GM19240 (cell line): Measurements from ENCODE around the gene EPN2.
"Not testable (repeated sequence)": the region's sequence is repeated elsewhere in the genome, so short reads cannot be mapped to it uniquely, and the experiment has no call there.

ENCODE experiments used
- DNase-seq: peaks from one replicate; pipeline ENCODE4 v3.0.0; 2011; ENCODE audit warnings: low spot score; ENCODE audit not compliant: insufficient read length

EPN2 gene

DNA sequence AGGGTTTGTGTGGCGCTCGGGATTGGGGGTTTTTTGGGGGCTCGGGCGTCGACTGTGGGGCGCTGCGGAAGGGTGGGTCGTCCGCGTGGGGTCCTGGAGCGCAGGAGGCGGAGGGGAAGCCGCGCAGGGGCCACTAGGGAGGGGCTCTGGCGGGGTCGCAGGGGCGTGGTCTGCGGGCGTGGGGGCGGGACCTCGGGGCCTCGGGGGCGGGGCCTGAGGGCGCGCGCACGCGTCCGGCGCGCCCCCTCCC is at the start of gene EPN2:
Gene EPN2 (plus strand): TSS at position 228 of the 250 bp plus-strand sequence. CDS start 45,754 bp downstream, outside the sequence.
- DNase-seq = not testable (repeated sequence)

DNA sequence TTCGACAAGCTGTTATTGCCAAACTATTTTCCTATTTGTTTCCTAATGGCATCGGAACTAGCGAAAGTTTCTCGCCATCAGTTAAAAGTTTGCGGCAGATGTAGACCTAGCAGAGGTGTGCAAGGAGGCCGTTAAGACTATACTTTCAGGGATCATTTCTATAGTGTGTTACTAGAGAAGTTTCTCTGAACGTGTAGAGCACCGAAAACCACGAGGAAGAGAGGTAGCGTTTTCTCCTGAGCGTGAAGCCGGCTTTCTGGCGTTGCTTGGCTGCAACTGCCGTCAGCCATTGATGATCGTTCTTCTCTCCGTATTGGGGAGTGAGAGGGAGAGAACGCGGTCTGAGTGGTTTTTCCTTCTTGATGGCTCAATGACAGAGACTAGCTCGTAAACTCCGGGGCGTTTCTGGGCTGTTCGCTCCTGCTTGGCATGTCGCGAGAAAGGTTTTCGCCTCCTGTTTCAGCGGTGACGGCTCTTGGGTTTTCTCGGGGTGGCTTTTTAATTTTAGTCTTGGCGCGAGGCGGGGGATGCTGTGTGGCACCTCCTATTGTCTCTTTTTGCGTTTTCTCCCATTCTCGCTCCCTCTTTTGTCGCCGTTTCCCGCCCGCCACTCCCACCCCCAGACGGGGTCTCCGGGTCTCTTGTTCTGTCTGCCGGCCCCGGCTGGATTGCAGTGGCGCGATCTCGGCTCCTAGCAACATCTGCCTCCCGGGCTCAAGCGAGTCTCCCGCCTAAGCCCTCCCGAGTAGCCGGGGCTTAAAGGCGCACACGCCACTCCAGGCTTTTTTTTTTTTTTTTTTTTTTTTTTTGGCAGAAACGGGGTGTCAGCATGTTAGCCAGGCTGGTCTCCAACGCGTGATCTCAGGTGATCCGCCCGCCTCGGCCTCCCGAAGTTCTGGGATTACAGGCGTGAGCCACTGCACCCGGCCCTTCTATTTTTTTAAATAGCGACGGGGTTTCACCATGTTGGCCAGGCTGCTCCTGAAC is 49.0 kb upstream of the EPN2 start:
- DNase-seq = not testable (repeated sequence)

DNA sequence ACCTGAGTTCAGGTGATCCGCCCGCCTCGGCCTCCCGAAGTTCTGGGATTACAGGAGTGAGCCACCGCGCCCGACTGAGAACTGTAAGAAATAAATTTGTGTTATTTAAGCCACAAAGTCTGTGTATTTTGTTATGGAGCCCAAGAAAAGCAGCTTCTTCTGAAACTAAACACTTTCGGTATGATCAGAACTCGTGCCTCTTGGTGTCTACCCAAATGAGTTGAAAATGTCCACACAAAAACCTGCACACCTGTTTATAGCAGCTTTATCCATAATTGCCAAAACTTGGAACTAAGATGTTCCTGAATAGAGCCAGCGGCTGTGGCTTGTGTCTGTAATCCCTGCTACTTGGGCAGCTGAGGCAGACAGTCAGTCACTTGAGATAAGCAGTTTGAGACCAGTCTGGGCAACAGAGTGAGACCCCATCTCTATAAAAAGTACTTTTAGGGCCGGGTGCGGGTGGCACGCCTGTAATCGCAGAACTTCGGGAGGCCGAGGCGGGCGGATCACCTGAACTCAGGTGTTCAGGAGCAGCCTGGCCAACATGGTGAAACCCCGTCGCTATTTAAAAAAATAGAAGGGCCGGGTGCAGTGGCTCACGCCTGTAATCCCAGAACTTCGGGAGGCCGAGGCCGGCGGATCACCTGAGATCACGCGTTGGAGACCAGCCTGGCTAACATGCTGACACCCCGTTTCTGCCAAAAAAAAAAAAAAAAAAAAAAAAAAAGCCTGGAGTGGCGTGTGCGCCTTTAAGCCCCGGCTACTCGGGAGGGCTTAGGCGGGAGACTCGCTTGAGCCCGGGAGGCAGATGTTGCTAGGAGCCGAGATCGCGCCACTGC is 48.1 kb upstream of the EPN2 start:
- DNase-seq = not testable (repeated sequence)

DNA sequence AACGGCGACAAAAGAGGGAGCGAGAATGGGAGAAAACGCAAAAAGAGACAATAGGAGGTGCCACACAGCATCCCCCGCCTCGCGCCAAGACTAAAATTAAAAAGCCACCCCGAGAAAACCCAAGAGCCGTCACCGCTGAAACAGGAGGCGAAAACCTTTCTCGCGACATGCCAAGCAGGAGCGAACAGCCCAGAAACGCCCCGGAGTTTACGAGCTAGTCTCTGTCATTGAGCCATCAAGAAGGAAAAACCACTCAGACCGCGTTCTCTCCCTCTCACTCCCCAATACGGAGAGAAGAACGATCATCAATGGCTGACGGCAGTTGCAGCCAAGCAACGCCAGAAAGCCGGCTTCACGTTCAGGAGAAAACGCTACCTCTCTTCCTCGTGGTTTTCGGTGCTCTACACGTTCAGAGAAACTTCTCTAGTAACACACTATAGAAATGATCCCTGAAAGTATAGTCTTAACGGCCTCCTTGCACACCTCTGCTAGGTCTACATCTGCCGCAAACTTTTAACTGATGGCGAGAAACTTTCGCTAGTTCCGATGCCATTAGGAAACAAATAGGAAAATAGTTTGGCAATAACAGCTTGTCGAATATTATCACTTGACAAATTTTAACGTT is 47.3 kb upstream of the EPN2 start:
- DNase-seq = not testable (repeated sequence)

DNA sequence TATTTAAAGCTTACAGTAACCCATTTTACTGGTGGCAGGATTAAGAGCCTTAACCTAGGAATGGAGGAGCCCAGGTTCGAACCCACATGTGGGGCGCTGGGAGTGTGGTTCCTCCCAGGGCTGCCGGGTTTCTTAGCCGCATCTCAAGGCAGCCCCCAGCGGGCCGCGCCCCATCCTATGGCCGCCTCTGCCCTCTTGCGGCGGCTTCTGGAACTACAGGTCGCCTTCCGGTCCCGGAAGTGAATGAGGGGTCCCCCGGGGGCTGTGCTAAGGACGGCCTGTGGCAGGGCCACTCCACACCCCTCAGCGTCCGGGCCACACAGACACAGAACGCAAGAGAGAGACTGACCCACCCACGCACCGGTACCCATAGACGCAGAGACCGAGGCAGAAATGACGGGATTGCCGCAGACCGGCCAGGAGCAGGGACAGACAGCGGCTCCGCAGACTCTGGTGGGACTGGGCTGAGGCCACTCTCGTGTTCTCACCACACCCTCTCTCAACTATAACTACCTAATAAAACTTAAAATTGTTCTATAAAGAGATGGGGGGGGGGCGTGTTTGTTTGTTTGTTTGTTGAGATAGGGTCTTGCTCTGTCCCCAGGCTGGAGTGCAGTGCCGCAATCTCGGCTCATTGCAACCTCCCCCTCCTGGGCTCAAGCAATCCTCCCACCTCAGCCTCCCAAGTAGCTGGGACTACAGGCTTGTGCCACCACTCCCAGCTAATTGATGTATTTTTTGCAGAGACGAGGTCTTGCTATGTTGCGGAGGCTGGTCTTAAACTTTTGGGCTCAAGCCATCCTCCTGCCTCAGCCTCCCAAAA is 40.6 kb upstream of the EPN2 start:
- DNase-seq = not testable (repeated sequence)

DNA sequence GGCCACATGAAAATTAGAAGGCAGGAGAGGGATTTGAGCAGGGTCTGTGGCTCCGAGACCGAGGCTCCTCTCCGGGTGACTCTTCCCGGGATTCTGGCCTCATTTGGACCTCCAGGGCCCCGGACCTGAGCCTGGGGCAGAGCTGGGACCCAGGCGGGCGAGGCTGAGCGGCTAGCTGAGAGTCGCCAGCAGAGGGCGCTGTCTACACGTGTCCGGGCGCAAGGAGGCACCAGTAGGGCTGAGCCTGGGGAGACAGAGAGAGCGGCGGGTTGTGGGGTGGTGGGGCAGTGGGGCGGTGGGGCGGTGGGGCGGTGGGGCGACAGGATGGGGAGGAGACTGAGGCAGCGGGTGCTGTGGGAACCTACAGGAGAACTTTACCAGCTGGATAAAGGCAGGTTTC is 34.7 kb upstream of the EPN2 start:
- not testable (repeated sequence) for DNase-seq

DNA sequence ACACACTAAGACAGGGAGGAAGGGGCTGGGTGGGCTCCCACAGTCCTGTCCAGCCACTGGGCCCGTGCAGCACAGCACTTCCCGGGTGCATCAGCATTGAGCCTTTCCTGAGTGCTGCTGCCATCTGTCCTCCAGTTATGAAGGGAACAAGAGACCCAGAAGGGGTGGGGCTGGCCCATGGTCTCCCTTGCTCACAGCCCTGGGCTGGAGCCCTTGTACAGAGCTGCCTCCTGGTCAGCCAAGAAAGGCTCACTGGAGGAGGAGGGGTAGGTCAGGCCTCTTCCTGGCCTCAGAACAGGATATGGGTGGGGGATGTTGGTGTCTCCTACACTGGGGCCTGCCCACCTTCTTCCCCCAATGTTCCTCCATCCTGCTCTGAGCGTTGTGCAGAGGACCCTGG is 33.7 kb upstream of the EPN2 start:
- DNase-seq = not testable (repeated sequence)

DNA sequence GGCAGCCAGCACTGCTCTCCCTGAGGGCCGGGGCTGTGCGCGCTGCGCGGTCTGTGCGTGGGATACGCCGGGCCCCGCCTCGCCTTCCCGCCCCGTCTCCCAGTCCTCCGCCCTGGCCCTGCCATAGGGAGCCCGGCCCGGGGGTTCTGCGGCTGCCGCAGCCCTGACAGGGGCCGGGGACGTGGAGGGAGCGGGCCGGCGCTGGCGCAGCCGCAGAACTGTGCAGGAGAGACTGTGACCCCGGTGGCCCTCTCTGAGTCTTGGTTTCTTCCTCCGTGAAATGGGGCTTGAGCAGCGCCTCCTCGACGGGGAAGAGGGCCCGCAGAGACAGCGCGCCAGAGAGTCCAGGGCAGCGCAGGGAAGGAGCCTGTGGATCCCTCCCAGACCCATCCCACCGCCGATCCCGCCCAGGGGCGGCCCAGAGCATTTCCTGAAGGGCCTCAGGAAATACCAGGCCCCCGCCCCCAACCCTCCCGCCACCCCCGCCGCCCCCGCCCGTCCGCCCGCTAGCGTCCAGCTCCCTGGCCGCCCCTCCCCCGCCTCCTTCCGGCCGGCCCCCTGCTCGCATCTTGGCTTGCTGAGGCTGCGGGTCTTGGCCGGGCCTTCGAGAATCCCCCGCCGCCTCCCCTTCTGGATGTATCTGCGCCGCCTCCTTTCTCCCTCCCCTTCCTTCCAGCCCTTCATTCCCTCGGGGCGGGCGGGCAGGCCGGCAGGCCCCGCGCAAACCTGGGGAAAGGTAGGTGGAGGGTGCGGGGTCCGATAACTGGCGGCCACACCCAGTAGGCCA is 21.9 kb upstream of the EPN2 start:
- not testable (repeated sequence) for DNase-seq

DNA sequence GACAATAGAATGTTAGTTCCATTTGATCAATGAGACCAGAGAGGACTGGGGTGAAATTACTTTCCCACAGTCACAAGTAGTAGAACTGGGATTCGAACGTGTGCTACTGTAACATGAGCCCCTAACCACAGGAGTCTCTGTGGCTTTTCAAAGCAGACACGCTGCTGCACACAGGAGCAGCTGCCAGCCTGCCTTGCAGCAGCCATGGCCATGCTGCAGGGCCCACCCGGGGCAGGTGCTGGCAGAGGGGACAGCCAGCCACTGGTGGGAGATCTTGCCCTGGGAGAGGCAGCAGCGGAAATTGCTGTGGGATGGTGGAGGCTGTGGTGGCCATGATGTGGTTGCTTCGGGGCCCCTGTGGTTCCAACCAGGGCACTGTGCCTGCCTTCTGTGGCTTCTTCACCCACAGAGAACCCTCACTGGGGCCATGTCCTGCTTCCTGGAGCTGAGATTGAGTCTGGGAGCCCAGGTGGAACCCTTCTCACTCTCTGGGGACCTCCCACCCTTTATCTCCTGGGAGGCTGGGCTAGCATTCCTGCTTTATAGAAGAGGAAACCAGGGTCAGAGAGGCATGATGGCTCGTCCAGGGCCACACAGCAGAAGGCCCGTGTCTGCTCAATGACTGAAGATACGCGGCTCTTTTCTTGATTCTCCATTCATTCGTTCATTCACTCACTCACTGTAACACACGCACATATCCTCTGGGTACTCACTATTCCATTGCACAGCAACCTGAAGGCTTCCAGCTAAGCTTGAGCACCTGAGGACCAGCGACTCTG is 20.8 kb upstream of the EPN2 start:
- not testable (repeated sequence) for DNase-seq

DNA sequence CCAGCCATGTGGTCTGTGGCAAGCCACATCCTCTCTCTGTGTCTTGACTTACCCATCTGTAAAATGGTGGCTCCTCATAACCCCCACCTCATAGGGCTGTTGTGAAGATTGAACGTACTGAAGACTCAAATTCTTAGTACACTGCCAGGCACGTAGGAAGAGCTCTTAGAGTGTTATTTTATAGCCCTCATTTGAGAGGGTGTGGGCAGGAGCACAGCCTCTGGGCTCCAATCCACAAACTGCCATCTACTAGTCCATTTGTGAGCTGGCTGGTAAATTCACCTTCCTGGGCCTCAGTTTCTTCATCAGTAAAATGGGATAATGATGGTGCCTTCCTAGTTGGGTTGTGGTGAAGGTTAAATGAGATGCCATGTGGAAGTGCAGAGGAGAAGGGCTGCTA is 18.3 kb upstream of the EPN2 start:
- DNase-seq = not testable (repeated sequence)

DNA sequence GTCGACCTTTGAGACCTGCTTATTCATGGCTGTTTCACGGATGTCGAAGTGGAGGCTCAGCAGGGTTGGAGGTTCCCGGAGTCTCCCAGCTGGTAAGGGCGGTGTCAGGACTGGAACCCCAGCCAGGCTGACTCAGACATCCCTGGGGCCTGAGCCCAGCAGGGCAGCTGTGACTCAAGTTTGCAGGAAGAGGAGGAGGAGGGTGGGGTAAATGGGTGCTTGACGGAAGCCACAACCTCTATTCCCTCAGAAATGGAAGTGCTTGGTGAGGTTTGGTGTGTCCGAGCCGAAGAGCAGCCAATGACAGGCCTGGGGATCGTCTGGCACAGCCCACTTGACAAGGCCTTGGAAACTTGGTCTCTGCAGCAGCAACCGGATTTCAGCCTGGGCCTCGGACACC is 17.8 kb upstream of the EPN2 start:
- DNase-seq = not testable (repeated sequence)

DNA sequence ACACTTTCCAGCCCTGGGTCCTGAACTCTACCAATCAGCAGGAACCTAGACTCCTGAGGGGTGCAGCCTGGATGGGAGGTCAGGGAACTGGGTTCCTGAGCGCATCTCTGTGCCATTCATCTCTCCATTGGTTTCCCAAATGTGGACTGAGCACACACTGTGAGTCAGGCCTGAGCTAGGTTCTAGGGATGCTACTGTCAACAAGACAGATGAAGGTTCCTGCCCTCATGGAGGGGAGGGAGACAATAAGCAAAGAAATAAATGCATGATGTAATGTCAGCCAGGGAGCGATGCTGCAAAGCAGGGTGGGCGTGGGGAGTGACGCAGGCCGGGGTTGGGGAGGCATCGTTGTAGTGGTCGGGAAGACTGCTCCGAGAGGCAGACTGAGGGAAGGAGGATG is 17.0 kb upstream of the EPN2 start:
- DNase-seq = not testable (repeated sequence)

DNA sequence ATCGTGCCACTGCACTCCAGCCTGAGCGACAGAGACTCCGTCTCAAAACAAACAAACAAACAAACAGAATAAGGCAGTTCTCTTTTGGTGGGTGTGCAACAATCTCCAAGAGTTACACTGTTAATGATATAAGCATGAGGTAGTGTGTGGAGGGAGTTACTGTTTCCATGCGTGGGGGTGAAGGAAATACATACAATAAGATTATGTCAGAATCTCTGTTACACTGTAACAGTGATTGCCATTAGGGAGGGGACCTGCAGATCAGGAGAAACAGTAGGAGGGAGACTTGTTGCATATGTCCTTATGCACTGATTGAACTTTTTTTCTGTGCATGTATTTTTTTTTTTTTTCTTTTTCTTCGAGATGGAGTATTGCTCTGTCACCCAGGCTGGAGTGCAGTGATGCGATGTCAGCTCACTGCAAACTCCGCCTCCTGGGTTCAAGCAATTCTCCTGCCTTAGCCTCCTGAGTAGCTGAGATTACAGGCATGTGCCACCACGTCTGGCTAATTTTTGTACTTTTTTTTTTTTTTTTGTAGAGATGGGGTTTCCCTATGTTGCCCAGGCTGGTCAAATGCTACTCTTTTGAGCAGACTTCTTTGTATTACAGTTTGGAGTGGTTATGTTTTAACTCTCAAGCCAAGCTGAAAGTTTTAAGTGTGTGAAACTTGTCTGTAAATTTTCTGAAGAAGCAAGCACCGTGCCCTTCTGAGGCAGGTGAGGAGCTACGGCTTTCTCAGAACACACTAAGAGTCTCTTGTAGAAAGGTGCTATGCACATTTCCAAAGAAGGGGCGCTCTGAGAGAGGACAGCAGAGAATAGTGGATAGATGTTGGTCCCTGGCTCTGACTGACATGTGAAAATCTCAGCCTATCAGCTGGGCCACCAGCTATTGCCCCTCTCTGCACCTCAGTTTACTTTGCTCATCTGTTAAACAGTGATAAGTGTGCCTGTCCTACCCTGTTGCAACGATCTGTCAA is 10.3 kb upstream of the EPN2 start:
- DNase-seq = not testable (repeated sequence)

DNA sequence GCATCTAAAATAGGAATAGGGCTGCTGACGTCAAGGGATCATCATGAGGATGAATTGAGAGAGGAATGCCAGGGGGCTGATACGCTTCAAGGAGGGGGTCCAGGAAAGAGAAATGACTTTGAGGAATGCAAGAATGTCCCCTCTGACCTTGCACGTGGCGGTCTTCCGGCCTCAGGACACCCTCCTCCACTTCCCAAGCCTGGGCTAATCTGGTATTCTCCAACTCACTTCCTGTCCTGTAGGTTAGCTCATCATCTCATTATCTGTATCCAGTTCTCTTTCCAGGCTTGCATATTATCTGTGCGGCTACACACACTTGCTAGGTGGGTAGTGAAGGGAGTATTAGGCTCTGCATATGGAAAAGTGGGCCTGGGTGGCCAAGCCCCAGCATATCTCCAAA is 2.5 kb upstream of the EPN2 start:
- not testable (repeated sequence) for DNase-seq

DNA sequence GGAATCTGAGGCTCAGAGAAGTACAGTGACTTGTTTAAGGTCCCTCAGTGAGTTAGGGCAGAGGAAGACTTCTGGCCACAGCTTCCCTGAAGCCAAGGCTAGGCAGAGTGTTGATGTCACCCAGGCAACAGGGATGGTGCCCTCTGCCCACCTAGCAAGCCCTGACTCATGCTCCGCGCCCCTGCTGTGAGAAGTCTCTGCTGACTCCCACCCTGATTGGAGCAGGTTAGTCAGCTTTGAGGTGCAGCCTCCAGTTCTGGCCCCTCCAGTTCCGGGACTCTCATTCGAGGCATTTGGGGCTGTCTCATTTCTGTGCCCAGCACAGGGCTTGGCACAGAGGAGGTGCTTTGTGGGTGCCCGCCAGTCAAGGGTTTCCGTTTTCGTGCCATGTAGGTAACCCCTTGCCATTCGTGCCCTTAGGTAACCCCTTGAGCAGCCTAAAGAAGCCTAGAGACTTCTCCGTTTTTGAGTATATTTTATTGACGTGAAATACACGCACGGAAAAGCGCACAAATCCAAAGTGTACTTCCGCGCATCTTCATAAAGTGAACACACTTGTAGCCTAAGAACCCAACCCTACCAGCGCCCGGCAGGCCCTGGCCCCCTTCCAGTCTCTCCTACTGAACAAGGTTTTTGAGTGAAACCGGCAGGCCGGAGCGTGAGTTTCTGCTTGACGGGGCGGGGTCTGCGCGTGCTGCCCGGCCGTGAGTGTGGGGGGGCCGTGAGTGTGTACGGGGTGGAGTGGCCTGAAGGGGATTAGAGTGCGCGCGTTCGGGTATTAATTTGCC is 621 bp upstream of the EPN2 start:
- not testable (repeated sequence) for DNase-seq

DNA sequence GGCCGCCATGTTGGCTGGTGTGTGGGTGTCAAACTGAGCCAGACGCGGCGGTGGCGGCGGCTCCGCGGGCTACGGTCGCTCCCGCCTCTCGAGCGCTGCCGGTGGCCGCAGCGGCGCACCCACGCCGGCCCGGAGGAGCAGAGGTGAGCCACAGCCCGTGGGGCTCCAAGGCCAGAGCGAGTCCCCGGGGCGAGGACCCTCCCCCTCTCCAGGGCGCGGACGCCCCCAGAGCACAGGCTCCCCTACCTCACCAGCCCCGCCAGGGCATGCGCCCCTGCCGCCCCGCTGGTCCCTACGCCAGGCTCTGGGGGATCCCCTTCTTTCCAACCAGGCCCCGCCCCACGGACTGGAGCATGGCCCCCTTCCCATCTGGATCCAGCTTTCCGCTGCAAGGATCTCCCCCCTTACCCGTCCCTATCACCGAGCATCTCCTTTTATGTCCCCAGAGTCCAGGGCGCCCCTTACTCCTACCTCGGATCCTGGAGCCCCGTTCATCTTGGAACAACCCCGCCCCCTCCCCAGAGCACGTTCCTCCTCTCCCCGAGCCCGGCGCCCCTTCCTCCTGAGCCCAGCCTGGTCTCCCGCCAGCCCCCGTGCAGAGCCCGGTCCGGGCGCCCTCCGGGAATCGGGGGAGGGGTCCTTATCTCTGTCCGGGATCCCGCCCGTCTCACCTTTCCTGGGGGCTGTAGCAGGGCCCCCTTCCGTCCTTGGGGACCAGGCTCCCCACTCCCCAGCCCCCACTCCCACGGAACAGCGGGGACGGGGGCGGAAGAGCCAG is 412 bp downstream of the EPN2 start:
- no peak for DNase-seq

DNA sequence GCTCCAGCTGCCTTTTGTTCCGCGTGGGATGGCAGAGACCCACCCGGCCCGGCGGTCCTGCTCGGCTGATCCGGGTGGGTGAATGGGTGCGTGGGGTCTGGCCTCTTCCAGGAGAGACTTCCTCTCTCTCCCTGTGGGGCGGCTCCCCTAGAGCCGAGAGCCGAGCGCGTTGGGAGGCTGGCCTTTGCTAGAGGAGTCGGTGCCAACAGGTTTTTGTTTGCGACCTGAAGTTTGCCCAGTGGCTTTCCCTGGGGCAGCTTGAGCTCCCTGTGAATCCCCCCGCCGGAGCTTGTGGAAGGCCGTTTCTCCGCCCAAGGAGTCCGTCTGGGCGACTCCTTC is 970 bp downstream of the EPN2 start:
- DNase-seq = no peak
